Measurements from ENCODE around the gene BLOC1S5.

The BLOC1S5 gene

DNA sequence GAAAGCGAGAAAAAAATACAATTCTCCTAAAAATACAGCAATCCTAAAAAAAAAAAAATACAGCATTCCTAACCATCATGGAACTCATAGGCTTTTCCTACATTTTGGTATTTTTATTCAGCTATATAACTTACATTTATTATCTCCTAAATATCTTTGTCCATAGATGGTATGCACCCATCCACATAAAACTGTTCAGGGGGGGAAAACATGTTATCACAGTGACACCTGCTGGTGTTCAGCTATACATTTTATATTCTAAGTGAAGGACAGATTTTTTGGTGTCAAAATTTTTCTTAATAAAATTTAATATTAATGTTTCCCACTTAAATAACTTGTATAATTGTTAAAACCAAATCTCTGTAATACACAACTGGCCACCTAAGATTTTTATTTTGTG, 58.0 kb downstream of the BLOC1S5 start:
- TF ChIP-seq, protein P1, sequence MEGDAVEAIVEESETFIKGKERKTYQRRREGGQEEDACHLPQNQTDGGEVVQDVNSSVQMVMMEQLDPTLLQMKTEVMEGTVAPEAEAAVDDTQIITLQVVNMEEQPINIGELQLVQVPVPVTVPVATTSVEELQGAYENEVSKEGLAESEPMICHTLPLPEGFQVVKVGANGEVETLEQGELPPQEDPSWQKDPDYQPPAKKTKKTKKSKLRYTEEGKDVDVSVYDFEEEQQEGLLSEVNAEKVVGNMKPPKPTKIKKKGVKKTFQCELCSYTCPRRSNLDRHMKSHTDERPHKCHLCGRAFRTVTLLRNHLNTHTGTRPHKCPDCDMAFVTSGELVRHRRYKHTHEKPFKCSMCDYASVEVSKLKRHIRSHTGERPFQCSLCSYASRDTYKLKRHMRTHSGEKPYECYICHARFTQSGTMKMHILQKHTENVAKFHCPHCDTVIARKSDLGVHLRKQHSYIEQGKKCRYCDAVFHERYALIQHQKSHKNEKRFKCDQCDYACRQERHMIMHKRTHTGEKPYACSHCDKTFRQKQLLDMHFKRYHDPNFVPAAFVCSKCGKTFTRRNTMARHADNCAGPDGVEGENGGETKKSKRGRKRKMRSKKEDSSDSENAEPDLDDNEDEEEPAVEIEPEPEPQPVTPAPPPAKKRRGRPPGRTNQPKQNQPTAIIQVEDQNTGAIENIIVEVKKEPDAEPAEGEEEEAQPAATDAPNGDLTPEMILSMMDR (IDR thresholded peaks at IDR 0.05; ENCODE audit: insufficient read depth, low read depth, low read length, missing control alignments) = peak; percentile 47
- no peak overlapping the region for H3K4me3 ChIP-seq (ENCODE audit: low read length)
- DNase-seq (ENCODE audit: low read depth) = peak; percentile 52

DNA sequence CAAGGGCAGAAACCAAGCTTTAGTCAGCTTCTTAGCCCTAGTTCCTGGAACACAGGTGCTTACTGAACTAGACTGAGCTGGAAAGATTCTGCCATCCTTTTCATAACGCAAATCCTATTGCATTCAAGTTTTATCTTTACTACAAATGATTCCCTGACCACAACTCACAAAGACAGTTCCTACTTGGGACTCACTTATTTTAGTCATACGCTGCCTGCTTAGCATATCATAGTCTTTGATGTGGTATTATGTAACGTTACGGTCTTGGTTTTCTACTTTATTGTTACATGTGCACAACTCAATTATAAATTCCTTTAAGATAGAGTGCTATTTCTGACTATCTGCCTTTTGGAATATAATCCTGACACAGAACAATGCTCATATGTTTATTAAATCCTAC, 59.1 kb downstream of the BLOC1S5 start:
- TF ChIP-seq, protein P1 (IDR thresholded peaks at IDR 0.05; ENCODE audit: insufficient read depth, low read depth, low read length, missing control alignments) = no peak
- H3K4me3 ChIP-seq (ENCODE audit: low read length) = no peak overlapping the region
- no peak for DNase-seq (ENCODE audit: low read depth)

GRCh38 chr6:8000636-8001035, 63.6 kb downstream of the BLOC1S5 start:
- DNase-seq (ENCODE audit: low read depth) = no peak
- H3K4me3 ChIP-seq (ENCODE audit: low read length) = no peak overlapping the region
- TF ChIP-seq, protein P1 (IDR thresholded peaks at IDR 0.05; ENCODE audit: insufficient read depth, low read depth, low read length, missing control alignments) = no peak

GRCh38 chr6:8000188-8000596, 64.0 kb downstream of the BLOC1S5 start:
- no peak for DNase-seq (ENCODE audit: low read depth)
- no peak overlapping the region for H3K4me3 ChIP-seq (ENCODE audit: low read length)
- TF ChIP-seq, protein P1 (IDR thresholded peaks at IDR 0.05; ENCODE audit: insufficient read depth, low read depth, low read length, missing control alignments) = no peak

GRCh38 chr6:7999201-7999600, 65.0 kb downstream of the BLOC1S5 start:
- TF ChIP-seq, protein P1 (IDR thresholded peaks at IDR 0.05; ENCODE audit: insufficient read depth, low read depth, low read length, missing control alignments) = no peak
- no peak for DNase-seq (ENCODE audit: low read depth)
- no peak overlapping the region for H3K4me3 ChIP-seq (ENCODE audit: low read length)

DNA sequence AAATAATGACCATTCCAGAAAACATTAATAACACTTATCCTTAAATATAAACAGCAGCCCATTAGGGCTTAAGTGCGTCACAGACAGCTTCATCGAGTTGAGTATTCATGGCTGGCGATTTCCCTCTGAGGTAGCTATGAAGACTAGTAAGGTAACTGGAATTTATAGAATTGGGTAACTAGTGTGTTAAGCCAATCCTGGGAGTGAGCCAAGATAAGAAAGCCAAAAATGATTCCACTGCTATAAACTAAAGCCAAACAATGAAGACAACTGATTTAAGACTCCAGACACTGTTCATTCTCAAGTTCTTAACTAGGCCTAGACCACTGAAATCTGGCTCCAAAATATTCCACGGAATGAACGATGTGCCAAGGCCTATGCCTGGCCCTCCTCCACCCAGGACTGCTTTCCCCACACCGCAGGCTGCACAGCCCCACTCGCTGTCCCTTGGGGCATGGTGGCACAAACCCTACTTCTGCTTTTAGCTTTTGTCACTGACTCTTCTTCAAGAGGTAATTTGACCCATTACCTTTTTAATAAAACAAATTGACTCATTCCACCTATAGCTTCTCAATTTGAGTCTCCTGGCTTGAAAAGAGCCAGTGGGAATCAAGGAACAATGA, 66.0 kb downstream of the BLOC1S5 start:
- peak; percentile 50 for DNase-seq (ENCODE audit: low read depth)
- TF ChIP-seq, protein P1 (IDR thresholded peaks at IDR 0.05; ENCODE audit: insufficient read depth, low read depth, low read length, missing control alignments) = no peak

DNA sequence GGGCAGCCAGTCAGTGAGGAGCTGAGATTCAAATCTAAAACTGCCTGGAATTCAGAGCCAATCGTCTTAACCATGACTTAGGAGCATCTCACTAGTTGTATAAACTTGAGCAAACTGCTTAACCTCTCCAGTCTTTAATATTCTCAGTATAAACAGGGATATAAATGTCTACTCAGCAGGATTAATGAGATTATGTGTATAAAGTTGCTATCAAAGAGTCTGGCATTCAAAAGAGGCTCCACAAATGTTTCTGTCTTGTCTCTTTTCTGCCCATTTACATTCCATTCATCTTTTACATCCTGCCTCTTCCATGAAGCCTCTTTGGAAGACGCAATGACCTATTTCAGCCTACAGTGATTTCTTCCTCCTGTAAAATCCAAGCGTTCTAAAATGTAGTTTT, 66.9 kb downstream of the BLOC1S5 start:
- no peak overlapping the region for H3K4me3 ChIP-seq (ENCODE audit: low read length)
- TF ChIP-seq, protein P1 (IDR thresholded peaks at IDR 0.05; ENCODE audit: insufficient read depth, low read depth, low read length, missing control alignments) = no peak
- no peak for DNase-seq (ENCODE audit: low read depth)

More for the DNA sequence above, 66.0 kb downstream of the BLOC1S5 start:
- no peak overlapping the region for H3K4me3 ChIP-seq (ENCODE audit: low read length)
